Uterus (tissue), 4 donors: ENCODE data around the gene SERPINA1. TPM values are rescaled to one million over a fixed set of nuclear protein-coding genes. Genes with fewer than 3 reads are reported as not detected.

Source experiments
- DNase-seq, 2 donors: peaks; one replicate each; pipeline ENCODE4 v3.0.0-alpha.2; 2019 to 2020
- H3K27ac ChIP-seq, 2 donors: fragments of 200-600 bp; sonication (generic); 1 replicate in 1 of 2; 2 replicates in 1 of 2; pipeline ENCODE4 v1.5.1; 2016 to 2018
- H3K27me3 ChIP-seq, 2 donors: fragments of 200-600 bp; sonication (generic); one replicate each; pipeline ENCODE4 v1.5.1; 2018 to 2019; ENCODE audit warnings: control low read depth in 1 of 2
- H3K36me3 ChIP-seq, 2 donors: fragments of 200-600 bp; sonication (generic); one replicate each; pipeline ENCODE4 v1.5.1; 2019; ENCODE audit warnings: control low read depth in 1 of 2
- H3K4me1 ChIP-seq, 2 donors: fragments of 200-600 bp; sonication (generic); one replicate each; pipeline ENCODE4 v1.5.1; 2018 to 2019; ENCODE audit warnings: control low read depth in 1 of 2
- H3K4me3 ChIP-seq, 2 donors: fragments of 200-600 bp; sonication (generic); 1 replicate in 1 of 2; 2 replicates in 1 of 2; pipeline ENCODE4 v1.5.1; 2018 to 2019; ENCODE audit warnings: mild to moderate bottlenecking in 1 of 2
- H3K9me3 ChIP-seq, 2 donors: fragments of 200-600 bp; sonication (generic); one replicate each; pipeline ENCODE4 v1.5.1; 2019; ENCODE audit warnings: control low read depth in 1 of 2
- POLR2A ChIP-seq, 2 donors: fragments of 450-650 bp; IDR thresholded peaks; one replicate each; pipeline ENCODE4 v1.6.1; 2016; ENCODE audit warnings: antibody characterized with exemption in 2 of 2, mild to moderate bottlenecking in 1 of 2, moderate library complexity in 1 of 2
- intact Hi-C: fragments of 100-400 bp; cut with DNase I; formaldehyde crosslinking; loops from one replicate; pipeline ENCODE4 v1.15.1; 2023; ENCODE audit warnings: low total_unique reads
- total RNA-seq, 4 donors: library from RNA; depleted of rRNA in 3 of 4; stranded (reverse); fragments of >200 nt in 3 of 4; gene quantifications; one replicate each; pipeline versions ENCODE4 v1.1.0 to v1.2.4, GENCODE V29; 2014 to 2023
- TF ChIP-seq, protein P1 (sequence below), 4 experiments: fragments of 200-600 bp in 2 of 4; fragments of 450-650 bp in 2 of 4; sonication (generic) in 2 of 4; IDR thresholded peaks; one replicate each; pipeline ENCODE4 v1.5.1; 2016 to 2019; ENCODE audit warnings: antibody characterized with exemption in 4 of 4, mild to moderate bottlenecking in 2 of 4, moderate library complexity in 1 of 4
- donor health status: DM: yes; HTN: yes; CAD: no.

SERPINA1 gene
- total RNA-seq, 4 donors from 2014 or later, result 0.88 to 6.6 (median 4.9) TPM; not detected in 1

DNA sequence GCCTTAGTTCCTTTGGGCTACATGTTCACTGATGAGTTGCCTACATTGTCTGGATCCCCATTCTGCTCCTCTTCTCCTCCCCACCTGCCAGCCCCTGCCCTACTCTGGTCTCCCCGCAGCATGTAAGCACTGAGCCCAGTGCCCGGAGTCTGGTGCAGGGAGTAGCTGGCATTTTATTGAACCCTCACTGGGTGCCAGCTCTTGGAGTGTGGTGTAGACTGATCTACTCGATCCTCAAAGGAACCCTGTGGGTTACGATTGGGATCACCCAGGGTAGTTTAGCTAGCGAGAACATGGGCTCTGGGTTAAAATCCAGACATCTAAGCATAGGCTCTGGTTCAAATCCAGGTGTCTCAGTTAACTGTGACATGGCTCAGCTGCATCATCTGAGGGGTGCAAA lies 56.9 kb downstream of the SERPINA1 start:
- Histone ChIP-seq H3K4me1 (no peaks in the 10 kb centered on the region), H3K9me3 (no peaks in the 10 kb centered on the region), H3K36me3 (no peaks in the 10 kb centered on the region), H3K27ac (no peak overlapping the region), H3K27me3 (no peaks in the 10 kb centered on the region), H3K4me3 (no peak overlapping the region)
- no peak for DNase-seq
- TF ChIP-seq, protein P1, sequence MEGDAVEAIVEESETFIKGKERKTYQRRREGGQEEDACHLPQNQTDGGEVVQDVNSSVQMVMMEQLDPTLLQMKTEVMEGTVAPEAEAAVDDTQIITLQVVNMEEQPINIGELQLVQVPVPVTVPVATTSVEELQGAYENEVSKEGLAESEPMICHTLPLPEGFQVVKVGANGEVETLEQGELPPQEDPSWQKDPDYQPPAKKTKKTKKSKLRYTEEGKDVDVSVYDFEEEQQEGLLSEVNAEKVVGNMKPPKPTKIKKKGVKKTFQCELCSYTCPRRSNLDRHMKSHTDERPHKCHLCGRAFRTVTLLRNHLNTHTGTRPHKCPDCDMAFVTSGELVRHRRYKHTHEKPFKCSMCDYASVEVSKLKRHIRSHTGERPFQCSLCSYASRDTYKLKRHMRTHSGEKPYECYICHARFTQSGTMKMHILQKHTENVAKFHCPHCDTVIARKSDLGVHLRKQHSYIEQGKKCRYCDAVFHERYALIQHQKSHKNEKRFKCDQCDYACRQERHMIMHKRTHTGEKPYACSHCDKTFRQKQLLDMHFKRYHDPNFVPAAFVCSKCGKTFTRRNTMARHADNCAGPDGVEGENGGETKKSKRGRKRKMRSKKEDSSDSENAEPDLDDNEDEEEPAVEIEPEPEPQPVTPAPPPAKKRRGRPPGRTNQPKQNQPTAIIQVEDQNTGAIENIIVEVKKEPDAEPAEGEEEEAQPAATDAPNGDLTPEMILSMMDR (IDR thresholded peaks at IDR 0.05), result no peak
- no peak for TF ChIP-seq POLR2A (IDR thresholded peaks at IDR 0.05)
- intact Hi-C loops, result no loop called here

DNA sequence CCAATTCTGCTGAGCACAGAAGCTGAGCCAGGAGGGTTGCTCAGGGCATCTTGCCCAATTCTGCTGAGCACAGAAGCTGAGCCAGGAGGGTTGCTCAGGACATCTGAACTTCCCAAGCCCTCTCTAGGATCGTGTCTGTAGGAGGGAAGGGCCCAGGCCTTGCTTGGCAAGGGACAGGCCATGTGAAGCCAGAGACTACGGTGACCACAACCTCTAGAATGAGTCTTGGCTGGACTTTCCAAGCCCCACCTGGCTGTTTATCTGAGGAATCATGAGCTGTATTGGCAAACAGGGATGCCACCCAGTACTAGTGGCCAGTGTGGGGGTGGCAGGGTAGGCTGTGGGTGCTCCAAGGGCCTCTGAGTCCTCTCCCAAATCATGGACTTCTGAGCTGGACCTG lies 57.5 kb downstream of the SERPINA1 start:
- Histone ChIP-seq H3K9me3 (no peaks in the 10 kb centered on the region), H3K4me3 (no peak overlapping the region), H3K27ac (no peak overlapping the region), H3K36me3 (no peaks in the 10 kb centered on the region), H3K27me3 (no peaks in the 10 kb centered on the region), H3K4me1 (no peaks in the 10 kb centered on the region)
- TF ChIP-seq, protein P1 (IDR thresholded peaks at IDR 0.05), result no peak
- TF ChIP-seq POLR2A (IDR thresholded peaks at IDR 0.05), result no peak
- no peak for DNase-seq
- intact Hi-C loops, result no loop called here

DNA sequence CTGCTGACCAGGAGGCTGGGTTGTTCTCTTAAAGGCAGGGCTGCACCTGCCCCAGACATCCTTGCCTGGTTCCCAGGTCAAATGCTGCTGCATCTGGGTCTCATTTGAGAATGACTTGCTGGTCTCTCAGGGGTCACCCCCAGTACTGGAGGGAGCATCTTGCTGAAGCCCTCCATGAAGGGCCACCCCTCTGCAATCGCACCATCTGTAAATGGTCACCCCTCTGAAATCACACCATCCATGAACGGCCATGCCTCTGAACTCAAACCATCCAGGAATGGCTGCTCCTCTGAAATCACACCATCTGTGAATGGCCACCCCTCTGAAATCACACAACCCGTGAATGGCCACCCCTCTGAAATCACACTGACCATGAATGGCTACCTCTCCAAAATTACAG lies 58.0 kb downstream of the SERPINA1 start:
- H3K4me1 ChIP-seq, result no peaks in the 10 kb centered on the region
- intact Hi-C loops, result no loop called here

DNA sequence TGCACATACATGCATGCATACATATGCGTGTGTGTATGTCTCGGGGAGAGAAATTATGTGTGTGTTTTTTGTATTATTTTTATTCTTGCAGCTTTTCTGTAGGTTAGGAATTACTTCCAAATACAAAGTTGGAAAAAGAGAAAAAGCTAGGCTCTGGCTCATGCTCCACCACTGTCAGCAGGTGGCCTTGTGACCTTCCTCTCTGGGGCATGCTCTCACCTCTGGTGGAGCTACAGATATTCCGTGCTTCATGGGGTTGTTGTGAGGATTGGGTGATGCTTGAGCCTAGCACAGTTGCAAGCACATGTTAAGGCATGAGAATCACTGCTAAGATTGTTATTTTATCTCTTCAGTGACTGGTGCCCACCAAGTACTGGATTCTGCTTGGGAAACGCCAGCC lies 58.5 kb downstream of the SERPINA1 start:
- Histone ChIP-seq H3K36me3 (no peaks in the 10 kb centered on the region), H3K4me3 (no peak overlapping the region), H3K27me3 (no peaks in the 10 kb centered on the region), H3K9me3 (no peaks in the 10 kb centered on the region), H3K27ac (no peak overlapping the region), H3K4me1 (no peaks in the 10 kb centered on the region)
- intact Hi-C loops, result no loop called here
- TF ChIP-seq, protein P1 (IDR thresholded peaks at IDR 0.05), result no peak
- TF ChIP-seq POLR2A (IDR thresholded peaks at IDR 0.05), result no peak
- DNase-seq, result no peak

More for the DNA sequence above, 58.0 kb downstream of the SERPINA1 start:
- H3K27ac ChIP-seq, result no peak overlapping the region
- H3K9me3 ChIP-seq, result no peaks in the 10 kb centered on the region
- no peak overlapping the region for H3K4me3 ChIP-seq
- no peak for TF ChIP-seq POLR2A (IDR thresholded peaks at IDR 0.05)
- TF ChIP-seq, protein P1 (IDR thresholded peaks at IDR 0.05), result no peak
- H3K36me3 ChIP-seq, result no peaks in the 10 kb centered on the region
- DNase-seq, result no peak
- H3K27me3 ChIP-seq, result no peaks in the 10 kb centered on the region

DNA sequence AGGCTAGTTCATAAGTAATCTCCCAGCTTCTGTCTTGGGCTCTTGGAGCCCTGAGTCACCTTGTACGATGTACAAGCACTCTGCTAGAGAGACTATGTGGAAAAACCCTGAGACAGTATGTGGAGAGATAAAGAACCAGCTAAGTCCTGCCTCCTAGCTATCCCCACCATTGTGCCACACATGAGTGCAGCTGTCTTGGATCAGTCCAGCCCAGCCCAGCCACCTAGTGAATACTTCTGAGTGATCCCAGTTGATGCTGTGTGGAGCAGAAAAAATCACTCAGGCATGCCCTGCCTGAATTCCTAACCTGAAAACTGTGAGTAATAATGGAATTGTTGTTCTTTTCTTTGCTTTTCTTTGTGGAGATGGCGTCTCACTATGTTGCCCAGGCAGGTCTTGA lies 60.2 kb downstream of the SERPINA1 start:
- no peaks in the 10 kb centered on the region for H3K9me3 ChIP-seq
- H3K4me1 ChIP-seq, result no peaks in the 10 kb centered on the region
- no peaks in the 10 kb centered on the region for H3K27me3 ChIP-seq
- no peak overlapping the region for H3K27ac ChIP-seq
- H3K36me3 ChIP-seq, result no peaks in the 10 kb centered on the region
- no peak for DNase-seq
- intact Hi-C loops, result no loop called here
- TF ChIP-seq, protein P1 (IDR thresholded peaks at IDR 0.05), result no peak
- no peak for TF ChIP-seq POLR2A (IDR thresholded peaks at IDR 0.05)
- no peak overlapping the region for H3K4me3 ChIP-seq

Other genes starting within 250 kb of the SERPINA1 start
- 1 to 10 TPM in 3 of 4 donors, under 1 TPM in 1; 0.59 to 4.1 (median 2.0) TPM for gene PPP4R4, start 214.3 kb downstream of the SERPINA1 start, total RNA-seq
- gene SERPINA10, start 95.3 kb downstream of the SERPINA1 start, total RNA-seq, result not detected
- under 1 TPM in 1 of 4 donors, not detected in 3; 0.76 TPM for gene SERPINA6, start 65.3 kb downstream of the SERPINA1 start, total RNA-seq
- not detected for gene SERPINA2, start 21.9 kb downstream of the SERPINA1 start, total RNA-seq
- not detected for gene SERPINA11, start 64.2 kb upstream of the SERPINA1 start, total RNA-seq
- gene SERPINA9, start 87.6 kb upstream of the SERPINA1 start, total RNA-seq, result not detected
- gene SERPINA12, start 120.9 kb upstream of the SERPINA1 start, total RNA-seq, result not detected
- gene SERPINA4, start 172.8 kb upstream of the SERPINA1 start, total RNA-seq, result under 1 TPM in 1 of 4 donors, not detected in 3; 0.28 TPM
- 10 to 100 TPM in 1 of 4 donors, 1 to 10 TPM in 2, under 1 TPM in 1; under 0.01 to 19.6 (median 3.2) TPM for gene SERPINA5, start 192.8 kb upstream of the SERPINA1 start, total RNA-seq
- gene SERPINA3, start 223.8 kb upstream of the SERPINA1 start, total RNA-seq, result 100 to 1,000 TPM in 1 of 4 donors, 10 to 100 TPM in 1, 1 to 10 TPM in 2; 1.7 to 109 (median 17.6) TPM